ENCODE data around the gene CXCL9. TPM values are rescaled to one million over a fixed set of nuclear protein-coding genes. Genes with fewer than 3 reads are reported as not detected.
"Not testable (repeated sequence)": the region's sequence is repeated elsewhere in the genome, so short reads cannot be mapped to it uniquely, and the experiment has no call there.

The CXCL9 gene
- total RNA-seq, result 1 to 10 TPM; 1.1 to 4.1 TPM
- 1 to 10 TPM in 2 of 6 donors, under 1 TPM in 4; 0.53 to 1.7 (median 0.87) TPM for polyA plus RNA-seq (ENCODE audit: insufficient read length in 6 of 6)
- long read RNA-seq, donor 1, result 0 reads
- long read RNA-seq, donor 2, result 0 reads
- long read RNA-seq, donor 3, result 0 reads
- long read RNA-seq, donor 4, partial matches to known transcripts, result 1 of 1 reads
- long read RNA-seq, donor 4, other reads (novel, unspliced or antisense), result 0 of 1 reads
- long read RNA-seq, donor 5, result 0 reads
- long read RNA-seq, donor 6, result 0 reads
- long read RNA-seq, donor 7, result 0 reads
- long read RNA-seq, donor 8, result 0 reads
- long read RNA-seq, donor 9, result 0 reads
- long read RNA-seq, donor 10, partial matches to known transcripts, result 1 of 1 reads
- long read RNA-seq, donor 10, other reads (novel, unspliced or antisense), result 0 of 1 reads
- long read RNA-seq, donor 11, result 0 reads
- long read RNA-seq, donor 12, result 0 reads

DNA sequence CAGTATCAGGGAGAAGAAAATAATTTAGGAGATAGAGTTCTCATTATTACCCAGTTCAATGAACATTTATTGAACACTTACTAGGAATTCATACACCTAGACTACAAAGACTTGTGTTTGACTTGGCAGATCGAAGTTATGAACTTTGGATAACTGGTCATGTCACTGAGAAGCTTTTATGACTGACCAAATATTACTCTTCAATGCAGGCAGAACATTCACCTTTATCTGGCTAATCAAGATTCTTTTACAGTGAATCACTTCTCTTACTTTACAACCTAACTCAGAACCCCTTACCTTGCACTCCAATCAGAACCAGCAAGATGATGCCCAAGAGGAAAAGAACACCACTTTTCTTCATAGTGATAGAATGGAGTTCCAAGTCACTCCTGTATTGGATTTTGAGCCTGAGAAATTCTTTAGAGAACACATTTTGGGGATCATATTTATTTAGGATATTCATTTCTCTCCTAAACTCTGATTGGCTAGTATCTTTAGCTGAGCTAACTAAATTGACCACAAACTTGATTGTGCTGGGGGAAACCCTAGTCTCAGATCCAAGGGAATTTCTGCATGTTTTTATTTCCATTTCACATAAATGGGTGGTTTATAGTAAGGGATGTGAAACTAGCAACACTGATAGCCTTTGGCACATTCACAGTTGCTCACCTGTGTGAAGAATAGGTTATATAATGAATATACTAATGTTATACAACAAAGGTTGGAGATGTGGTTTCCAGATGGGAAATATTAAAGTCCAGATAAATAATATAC lies at the start of gene CXCL9:
TSS of gene CXCL9 (minus strand) at position 421 of the 774 bp plus-strand sequence. CDS start at position 361, 60 bp downstream.
- Histone ChIP-seq H3K4me3 (no peak within 1 kb of the TSS), H3K4me1 (peaks cover 0 to 17% of the 10 kb centered on the region in 2 donors), H3K36me3 (no peaks in the 10 kb centered on the region), H3K27me3 (no peaks in the 10 kb centered on the region), H3K27ac (no peak within 1 kb of the TSS), H3K9me3 (no peaks in the 10 kb centered on the region)
- ATAC-seq (no peak), DNase-seq (no peak)
- intact Hi-C loops (cut with DNase I), result no loop called here
- no peak for TF ChIP-seq CTCF (IDR thresholded peaks at IDR 0.05)

DNA sequence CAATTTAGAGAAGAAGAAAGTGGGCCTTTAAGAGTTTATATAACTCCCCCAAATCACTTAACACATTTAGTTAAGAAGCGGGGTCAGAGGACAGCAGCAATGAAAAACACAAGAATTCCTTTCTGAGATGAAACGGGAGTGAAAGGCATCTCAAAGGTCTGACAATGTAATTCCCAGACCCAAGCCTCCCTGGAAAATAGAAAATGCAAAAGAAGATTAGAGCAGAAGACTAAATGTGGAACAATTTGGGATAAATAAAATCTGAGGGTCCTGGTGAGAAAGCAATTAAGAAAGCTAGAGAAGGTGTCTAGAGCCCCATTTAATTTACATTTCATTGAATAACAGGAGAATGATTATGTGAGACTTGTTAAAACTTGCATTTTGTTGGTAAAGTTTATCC lies 48.1 kb upstream of the CXCL9 start:
- H3K4me3 ChIP-seq, result no peak overlapping the region
- DNase-seq, result no peak
- H3K4me1 ChIP-seq, result peaks cover 0 to 4% of the 10 kb centered on the region in 2 donors
- intact Hi-C loops (cut with DNase I), result no loop called here
- TF ChIP-seq CTCF (IDR thresholded peaks at IDR 0.05), result no peak
- H3K27ac ChIP-seq, result no peak overlapping the region
- H3K27me3 ChIP-seq, result peaks cover 4 to 6% of the 10 kb centered on the region in 2 donors
- H3K36me3 ChIP-seq, result no peaks in the 10 kb centered on the region
- ATAC-seq, result no peak
- no peaks in the 10 kb centered on the region for H3K9me3 ChIP-seq

GRCh38 chr4:76055016-76055415 lies 47.7 kb upstream of the CXCL9 start:
- Histone ChIP-seq H3K4me3 (no peak overlapping the region), H3K27me3 (peaks cover 4 to 6% of the 10 kb centered on the region in 2 donors), H3K27ac (no peak overlapping the region), H3K4me1 (peaks cover 0 to under 1% of the 10 kb centered on the region in 2 donors), H3K36me3 (no peaks in the 10 kb centered on the region), H3K9me3 (no peaks in the 10 kb centered on the region)
- TF ChIP-seq CTCF (IDR thresholded peaks at IDR 0.05), result no peak
- ATAC-seq (no peak), DNase-seq (no peak)
- intact Hi-C loops (cut with DNase I), result no loop called here

- intact Hi-C loops (cut with DNase I), result no loop called here
- no peak for ATAC-seq
These were observed 46.4 kb upstream of the CXCL9 start for GRCh38 chr4:76053730-76054129.

GRCh38 chr4:76050560-76051050 lies 43.3 kb upstream of the CXCL9 start:
- H3K27ac ChIP-seq; H3K4me1 ChIP-seq; H3K9me3 ChIP-seq; H3K4me3 ChIP-seq; H3K36me3 ChIP-seq; H3K27me3 ChIP-seq; ATAC-seq; intact Hi-C loops (cut with DNase I); DNase-seq: not testable (repeated sequence)

More at GRCh38 chr4:76053730-76054129, 46.4 kb upstream of the CXCL9 start:
- no peak for TF ChIP-seq CTCF (IDR thresholded peaks at IDR 0.05)
- Histone ChIP-seq H3K27me3 (peaks cover 4 to 6% of the 10 kb centered on the region in 2 donors), H3K9me3 (no peaks in the 10 kb centered on the region), H3K4me1 (no peaks in the 10 kb centered on the region), H3K36me3 (no peaks in the 10 kb centered on the region), H3K4me3 (no peak overlapping the region), H3K27ac (no peak overlapping the region)
- DNase-seq, result no peak

GRCh38 chr4:76049860-76050416 lies 42.6 kb upstream of the CXCL9 start:
- H3K36me3 ChIP-seq; H3K27me3 ChIP-seq; H3K27ac ChIP-seq; H3K4me1 ChIP-seq; intact Hi-C loops (cut with DNase I); H3K9me3 ChIP-seq; DNase-seq; H3K4me3 ChIP-seq; ATAC-seq: not testable (repeated sequence)

GRCh38 chr4:76044686-76045085 lies 37.4 kb upstream of the CXCL9 start:
- DNase-seq; intact Hi-C loops (cut with DNase I); ATAC-seq: not testable (repeated sequence)

GRCh38 chr4:76043306-76043705 lies 36.0 kb upstream of the CXCL9 start:
- H3K4me3 ChIP-seq; H3K36me3 ChIP-seq; H3K4me1 ChIP-seq; ATAC-seq; H3K27ac ChIP-seq; DNase-seq; H3K9me3 ChIP-seq; H3K27me3 ChIP-seq; intact Hi-C loops (cut with DNase I): not testable (repeated sequence)

More at GRCh38 chr4:76044686-76045085, 37.4 kb upstream of the CXCL9 start:
- H3K36me3 ChIP-seq, H3K4me3 ChIP-seq, H3K27me3 ChIP-seq, H3K9me3 ChIP-seq, H3K4me1 ChIP-seq, H3K27ac ChIP-seq: not testable (repeated sequence)
